Smooth muscle cell (in vitro differentiated cells): ENCODE data around the gene REXO1. TPM values are rescaled to one million over a fixed set of nuclear protein-coding genes. Genes with fewer than 3 reads are reported as not detected.

Source experiments
- DNase-seq: peaks from one replicate; lab custom pipeline; 2025; ENCODE audit not compliant: unreplicated experiment; lab: John Stamatoyannopoulos, UW
- H2AFZ ChIP-seq: fragments of 200-600 bp; sonication (generic); 2 replicates; pipeline ENCODE4 v1.6.0; 2016; ENCODE audit warnings: antibody characterized with exemption, low read depth, mild to moderate bottlenecking
- H3F3A ChIP-seq: fragments of 200-600 bp; sonication (generic); 2 replicates; pipeline ENCODE4 v1.6.0; 2017; ENCODE audit warnings: antibody characterized with exemption, low read depth
- H3K27ac ChIP-seq: fragments of 200-600 bp; sonication (generic); 2 replicates; pipeline ENCODE4 v1.5.1; 2016; ENCODE audit warnings: low read depth, mild to moderate bottlenecking
- H3K27me3 ChIP-seq: fragments of 200-600 bp; sonication (generic); 2 replicates; pipeline ENCODE4 v1.6.1; 2016; ENCODE audit warnings: low read depth, mild to moderate bottlenecking
- H3K36me3 ChIP-seq: fragments of 200-600 bp; sonication (generic); 2 replicates; pipeline ENCODE4 v1.5.1; 2016; ENCODE audit warnings: low read depth
- H3K4me1 ChIP-seq: fragments of 200-600 bp; sonication (generic); 2 replicates; pipeline ENCODE4 v1.5.1; 2016; ENCODE audit warnings: low read depth
- H3K4me2 ChIP-seq: fragments of 200-600 bp; sonication (generic); 2 replicates; pipeline ENCODE4 v1.6.0; 2016; ENCODE audit warnings: mild to moderate bottlenecking
- H3K4me3 ChIP-seq: fragments of 200-600 bp; sonication (generic); 2 replicates; pipeline ENCODE4 v1.5.1; 2016; ENCODE audit warnings: mild to moderate bottlenecking
- H3K79me2 ChIP-seq: fragments of 200-600 bp; sonication (generic); 2 replicates; pipeline ENCODE4 v1.6.0; 2016; ENCODE audit warnings: low read depth, mild to moderate bottlenecking
- H3K9ac ChIP-seq: fragments of 200-600 bp; sonication (generic); 2 replicates; pipeline ENCODE4 v1.6.0; 2016; ENCODE audit warnings: low read depth
- H3K9me3 ChIP-seq: fragments of 200-600 bp; sonication (generic); replicated peaks from 2 replicates; pipeline ENCODE4 v1.5.1; 2016; ENCODE audit warnings: low read depth
- H4K20me1 ChIP-seq: fragments of 200-600 bp; sonication (generic); 2 replicates; pipeline ENCODE4 v1.6.0; 2016; ENCODE audit warnings: low read depth
- CTCF ChIP-seq: fragments of 200-600 bp; sonication (generic); IDR thresholded peaks from 2 replicates; pipeline ENCODE4 v1.5.1; 2017; ENCODE audit warnings: borderline replicate concordance, mild to moderate bottlenecking, antibody characterized with exemption; ENCODE audit not compliant: insufficient read depth, poor library complexity, severe bottlenecking
- WGBS: methylation state at CpG from one replicate; pipeline ENCODE4 v1.1.7; 2016; ENCODE audit warnings: low lambda C conversion rate; 5-methylcytosine and 5-hydroxymethylcytosine counted together
- polyA plus RNA-seq: library from polyadenylated mRNA; unstranded; fragments of >200 nt; fragmentation: Nextera tagmentation; extraction: Ambion mirVana; gene quantifications from 2 replicates; pipeline ENCODE4 v1.2.1, GENCODE V29; 2016
- total RNA-seq: library from RNA; depleted of rRNA; stranded (reverse); fragments of >200 nt; gene quantifications from 2 replicates; pipeline ENCODE4 v1.2.3, GENCODE V29; 2014

REXO1 gene
- total RNA-seq (5.0 and 10.6 TPM in 2 replicates), polyA plus RNA-seq (11.6 and 17.9 TPM in 2 replicates)

GRCh38 chr19:1848399-1849131 is at the start of gene REXO1:
Gene REXO1 (minus strand): TSS chr19:1848483. CDS start chr19:1848358, 125 bp downstream.
- TF ChIP-seq CTCF, result peak; percentile 96
- H3K27ac ChIP-seq, result peak within 1 kb of the TSS; percentile 100
- H3K27me3 ChIP-seq, result no peaks in the 10 kb centered on the region
- H3K4me1 ChIP-seq, result peaks cover 13% of the 10 kb centered on the region
- no peaks in the 10 kb centered on the region for H3K36me3 ChIP-seq
- peak within 1 kb of the TSS; percentile 93 for H3K4me3 ChIP-seq
- no peaks in the 10 kb centered on the region for H3K9me3 ChIP-seq
- H3F3A ChIP-seq, result peaks cover 12% of the 10 kb centered on the region
- H3K79me2 ChIP-seq, result peaks cover 54% of the 10 kb centered on the region
- H2AFZ ChIP-seq, result peak within 1 kb of the TSS; percentile 83
- peak within 1 kb of the TSS; percentile 100 for H3K9ac ChIP-seq
- WGBS, result 4% methylated on average over 32 of the region's 60 CpGs
- peaks cover 60% of the 10 kb centered on the region for H4K20me1 ChIP-seq
- peak within 1 kb of the TSS; percentile 100 for H3K4me2 ChIP-seq
- peak; percentile 91 for DNase-seq

- H2AFZ ChIP-seq, result no peak overlapping the region
- H3K9ac ChIP-seq, result no peak overlapping the region
- H3K4me3 ChIP-seq, result no peak overlapping the region
- H3K4me2 ChIP-seq, result no peak overlapping the region
- H3K4me1 ChIP-seq, result no peaks in the 10 kb centered on the region
- H3F3A ChIP-seq, result no peaks in the 10 kb centered on the region
- WGBS, result 80% methylated on average over 13 of the region's 13 CpGs
- no peaks in the 10 kb centered on the region for H3K9me3 ChIP-seq
- no peaks in the 10 kb centered on the region for H3K27me3 ChIP-seq
- no peaks in the 10 kb centered on the region for H3K36me3 ChIP-seq
- TF ChIP-seq CTCF, result no peak
- no peak overlapping the region for H3K27ac ChIP-seq
- no peaks in the 10 kb centered on the region for H4K20me1 ChIP-seq
- DNase-seq, result no peak
- no peaks in the 10 kb centered on the region for H3K79me2 ChIP-seq
Observed at GRCh38 chr19:1896508-1896907, 48.2 kb upstream of the REXO1 start.

DNA sequence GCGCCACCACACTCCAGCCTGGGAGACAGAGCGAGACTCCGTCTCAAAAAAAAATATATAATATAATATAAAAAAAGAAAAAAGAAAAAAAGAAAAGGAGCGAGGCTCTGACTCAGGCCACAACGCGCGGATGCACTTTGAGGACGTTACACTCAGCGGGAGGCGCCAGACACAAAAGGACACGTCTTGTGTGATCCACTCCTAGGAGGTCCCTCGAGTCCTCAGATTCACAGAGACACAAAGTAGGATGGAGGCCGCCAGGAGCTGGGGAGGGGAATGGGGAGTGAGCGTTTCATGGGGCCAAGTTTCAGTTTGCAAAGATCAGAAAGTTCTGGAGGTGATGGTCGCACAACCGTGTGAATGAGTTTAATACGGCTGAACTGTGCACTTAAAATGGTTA is 45.5 kb upstream of the REXO1 start:
- Histone ChIP-seq H3F3A (no peaks in the 10 kb centered on the region), H4K20me1 (no peaks in the 10 kb centered on the region), H3K4me2 (no peak overlapping the region), H3K9ac (no peak overlapping the region), H3K79me2 (no peaks in the 10 kb centered on the region), H3K36me3 (no peaks in the 10 kb centered on the region), H3K4me1 (no peaks in the 10 kb centered on the region), H2AFZ (no peak overlapping the region), H3K27me3 (no peaks in the 10 kb centered on the region), H3K27ac (no peak overlapping the region), H3K9me3 (no peaks in the 10 kb centered on the region), H3K4me3 (no peak overlapping the region)
- DNase-seq, result no peak
- no peak for TF ChIP-seq CTCF
- WGBS, result 80% methylated on average over 17 of the region's 17 CpGs

- DNase-seq, result no peak
- H3K4me3 ChIP-seq, result no peak overlapping the region
- 100% methylated on average over 1 of the region's 1 CpG for whole genome bisulfite sequencing
Observed at GRCh38 chr19:1889907-1890306, 41.6 kb upstream of the REXO1 start.

More at GRCh38 chr19:1889907-1890306, 41.6 kb upstream of the REXO1 start:
- H3K4me1 ChIP-seq, result peaks cover 9% of the 10 kb centered on the region
- H3K9ac ChIP-seq, result no peak overlapping the region
- H3K4me2 ChIP-seq, result no peak overlapping the region
- H3K79me2 ChIP-seq, result peaks cover 1% of the 10 kb centered on the region
- H4K20me1 ChIP-seq, result peaks cover under 1% of the 10 kb centered on the region
- no peaks in the 10 kb centered on the region for H3K9me3 ChIP-seq
- no peaks in the 10 kb centered on the region for H3K27me3 ChIP-seq
- H3K27ac ChIP-seq, result no peak overlapping the region
- peaks cover 5% of the 10 kb centered on the region for H3F3A ChIP-seq
- no peak for TF ChIP-seq CTCF
- no peak overlapping the region for H2AFZ ChIP-seq
- no peaks in the 10 kb centered on the region for H3K36me3 ChIP-seq
